Measurements from ENCODE around the gene HSPA5. TPM values are rescaled to one million over a fixed set of nuclear protein-coding genes. Genes with fewer than 3 reads are reported as not detected.

HSPA5 gene
- total and polyA plus RNA-seq, 2 of the 4 experiments (the other 2 are of a cell fraction), result 118 to 419 TPM

DNA sequence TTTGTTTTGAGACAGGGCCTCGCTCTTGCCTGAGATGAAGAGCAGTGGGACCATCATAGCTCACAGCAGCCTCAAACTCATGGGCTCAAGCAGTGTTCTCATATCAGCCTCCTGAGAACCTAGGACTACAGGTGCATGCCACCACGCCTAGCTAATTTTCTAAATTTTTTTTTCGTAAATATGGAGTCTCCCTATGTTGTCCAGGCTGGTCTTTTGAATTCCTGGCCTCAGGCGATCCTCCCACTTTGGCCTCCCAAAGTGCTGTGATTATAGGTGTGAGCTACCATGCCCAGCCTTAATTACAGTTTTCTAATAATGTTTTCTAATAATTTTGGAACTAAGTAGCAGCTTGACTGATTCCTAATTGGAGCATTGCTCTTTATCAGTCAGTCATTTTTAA is 35.6 kb upstream of the HSPA5 start:
- CTCF ChIA-PET, result no interaction called here
- Histone ChIP-seq H3K9ac (ENCODE audit: low read depth, low read length) (no peak overlapping the region), H2AFZ (replicated peaks; ENCODE audit: low read length, poor library complexity) (no peak overlapping the region), H3K27ac (ENCODE audit: insufficient read depth, low read length) (no peak overlapping the region), H4K5ac (ENCODE audit: low read depth, low read length) (no peak overlapping the region), H4K91ac (ENCODE audit: insufficient read depth, low read depth, low read length) (no peak overlapping the region), H2AK9ac (replicated peaks; ENCODE audit: low read depth, low read length, poor library complexity) (no peak overlapping the region), H2BK5ac (ENCODE audit: low read depth, low read length, poor library complexity, severe bottlenecking) (no peak overlapping the region), H3K36me3 (ENCODE audit: control insufficient read depth, insufficient read depth, low read length) (0 out of 2 replicates have a peak, but pooled peaks cover 1% of the 10 kb centered on the region), H2BK120ac (ENCODE audit: low read depth, low read length) (no peak overlapping the region), H3K18ac (ENCODE audit: low read depth, low read length) (no peak overlapping the region), H3K4me1 (ENCODE audit: control insufficient read depth, insufficient read depth, low read length) (peaks cover 7% of the 10 kb centered on the region), H3K4ac (ENCODE audit: low read depth, low read length) (no peak overlapping the region), H3K23ac (ENCODE audit: low read depth, low read length) (no peak overlapping the region), H2BK20ac (ENCODE audit: low read depth, low read length) (no peak overlapping the region), H4K20me1 (ENCODE audit: insufficient read depth, low read length) (peaks cover 46% of the 10 kb centered on the region), H3K27me3 (ENCODE audit: control insufficient read depth, insufficient read depth, low read length) (no peaks in the 10 kb centered on the region), H2BK15ac (ENCODE audit: low read depth, low read length) (no peak overlapping the region), H3K79me1 (ENCODE audit: low read depth in 1 of 2, low read length in 2 of 2) (peaks cover 16 to 77% of the 10 kb centered on the region in 2 experiments; a peak in 3 of 4 replicates), H4K8ac (ENCODE audit: low read depth in 2 of 2, low read length in 2 of 2) (no peak overlapping the region), H3K4me2 (ENCODE audit: low read depth, low read length) (no peak overlapping the region), H3K9me1 (ENCODE audit: insufficient read depth, low read length) (peaks cover 7% of the 10 kb centered on the region), H2AK5ac (ENCODE audit: low read depth, low read length) (no peak overlapping the region), H3K9me3 (ENCODE audit: control insufficient read depth, insufficient read depth, low read length) (no peaks in the 10 kb centered on the region), H3K56ac (ENCODE audit: extremely low read depth, insufficient read depth, low read length) (no peak overlapping the region), H3K14ac (replicated peaks; ENCODE audit: low read depth, low read length) (no peak overlapping the region), H3K4me3 (ENCODE audit: insufficient read depth, low read depth, low read length) (no peak overlapping the region)
- intact Hi-C loops (cut with micrococcal nuclease) (no loop called here), dilution Hi-C loops (cut with HindIII; ENCODE audit: low sequenced_read_pairs, unreplicated experiment) (no loop called here), in situ Hi-C loops (cut with MboI; ENCODE audit: low sequenced_read_pairs) (no loop called here)
- POLR2A ChIA-PET (ENCODE audit: unreplicated experiment), result no interaction called here
- ATAC-seq (ENCODE audit: low read depth), result no peak
- no CpG with 5 or more reads among the region's 4 CpGs for WGBS, 2 experiments (ENCODE audit: extremely low coverage in 2 of 2, insufficient read length in 1 of 2)
- no peak for DNase-seq
- no TSS peak for BruUV-seq (replicated peaks)
- no peak for TF ChIP-seq MAFK (IDR thresholded peaks at IDR 0.05; ENCODE audit: low read depth, low read length)
- no peak for TF ChIP-seq RCOR1 (IDR thresholded peaks at IDR 0.05; ENCODE audit: insufficient replicate concordance, low read length)
- TF ChIP-seq RAD21 (IDR thresholded peaks at IDR 0.05; ENCODE audit: low read length), result no peak
- TF ChIP-seq, protein P1, sequence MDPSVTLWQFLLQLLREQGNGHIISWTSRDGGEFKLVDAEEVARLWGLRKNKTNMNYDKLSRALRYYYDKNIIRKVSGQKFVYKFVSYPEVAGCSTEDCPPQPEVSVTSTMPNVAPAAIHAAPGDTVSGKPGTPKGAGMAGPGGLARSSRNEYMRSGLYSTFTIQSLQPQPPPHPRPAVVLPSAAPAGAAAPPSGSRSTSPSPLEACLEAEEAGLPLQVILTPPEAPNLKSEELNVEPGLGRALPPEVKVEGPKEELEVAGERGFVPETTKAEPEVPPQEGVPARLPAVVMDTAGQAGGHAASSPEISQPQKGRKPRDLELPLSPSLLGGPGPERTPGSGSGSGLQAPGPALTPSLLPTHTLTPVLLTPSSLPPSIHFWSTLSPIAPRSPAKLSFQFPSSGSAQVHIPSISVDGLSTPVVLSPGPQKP (IDR thresholded peaks at IDR 0.05; ENCODE audit: borderline replicate concordance, low read depth, low read length), result no peak
- TF ChIP-seq CHD1 (IDR thresholded peaks at IDR 0.05; ENCODE audit: low read depth, low read length), result no peak
- TF ChIP-seq, protein P2, sequence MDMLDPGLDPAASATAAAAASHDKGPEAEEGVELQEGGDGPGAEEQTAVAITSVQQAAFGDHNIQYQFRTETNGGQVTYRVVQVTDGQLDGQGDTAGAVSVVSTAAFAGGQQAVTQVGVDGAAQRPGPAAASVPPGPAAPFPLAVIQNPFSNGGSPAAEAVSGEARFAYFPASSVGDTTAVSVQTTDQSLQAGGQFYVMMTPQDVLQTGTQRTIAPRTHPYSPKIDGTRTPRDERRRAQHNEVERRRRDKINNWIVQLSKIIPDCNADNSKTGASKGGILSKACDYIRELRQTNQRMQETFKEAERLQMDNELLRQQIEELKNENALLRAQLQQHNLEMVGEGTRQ (IDR thresholded peaks at IDR 0.05; ENCODE audit: low read depth, low read length), result no peak
- TF ChIP-seq, protein P3, sequence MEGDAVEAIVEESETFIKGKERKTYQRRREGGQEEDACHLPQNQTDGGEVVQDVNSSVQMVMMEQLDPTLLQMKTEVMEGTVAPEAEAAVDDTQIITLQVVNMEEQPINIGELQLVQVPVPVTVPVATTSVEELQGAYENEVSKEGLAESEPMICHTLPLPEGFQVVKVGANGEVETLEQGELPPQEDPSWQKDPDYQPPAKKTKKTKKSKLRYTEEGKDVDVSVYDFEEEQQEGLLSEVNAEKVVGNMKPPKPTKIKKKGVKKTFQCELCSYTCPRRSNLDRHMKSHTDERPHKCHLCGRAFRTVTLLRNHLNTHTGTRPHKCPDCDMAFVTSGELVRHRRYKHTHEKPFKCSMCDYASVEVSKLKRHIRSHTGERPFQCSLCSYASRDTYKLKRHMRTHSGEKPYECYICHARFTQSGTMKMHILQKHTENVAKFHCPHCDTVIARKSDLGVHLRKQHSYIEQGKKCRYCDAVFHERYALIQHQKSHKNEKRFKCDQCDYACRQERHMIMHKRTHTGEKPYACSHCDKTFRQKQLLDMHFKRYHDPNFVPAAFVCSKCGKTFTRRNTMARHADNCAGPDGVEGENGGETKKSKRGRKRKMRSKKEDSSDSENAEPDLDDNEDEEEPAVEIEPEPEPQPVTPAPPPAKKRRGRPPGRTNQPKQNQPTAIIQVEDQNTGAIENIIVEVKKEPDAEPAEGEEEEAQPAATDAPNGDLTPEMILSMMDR (conservative IDR thresholded peaks at IDR 0.05; ENCODE audit: low read depth, low read length), result no peak
- TF ChIP-seq FOS (IDR thresholded peaks at IDR 0.05; ENCODE audit: low read depth, low read length), result no peak
- TF ChIP-seq CEBPB (IDR thresholded peaks at IDR 0.05; ENCODE audit: low read depth, low read length), result no peak
